ENCODE results near the gene MACROD1. TPM values are rescaled to one million over a fixed set of nuclear protein-coding genes. Genes with fewer than 3 reads are reported as not detected.

Gene MACROD1
- total RNA-seq, 2 donors from 2014 or later = 37.9 to 48.0 TPM

- no peak for DNase-seq
- ATAC-seq = no peak
- intact Hi-C loops (cut with DNase I) = no loop called here
Measured at GRCh38 chr11:64089493-64089892, 76.4 kb downstream of the MACROD1 start.

GRCh38 chr11:64089027-64089360 is 76.9 kb downstream of the MACROD1 start:
- intact Hi-C loops (cut with DNase I) = no loop called here
- no peak for ATAC-seq
- DNase-seq = no peak

GRCh38 chr11:64088162-64089026 is 77.5 kb downstream of the MACROD1 start:
- no peak for DNase-seq
- intact Hi-C loops (cut with DNase I) = no loop called here
- no peak for ATAC-seq

- ATAC-seq (peak in 1 of 2 donors; percentile 32), DNase-seq (no peak)
- intact Hi-C loops (cut with DNase I) = no loop called here
Measured at GRCh38 chr11:64086258-64087123, 79.4 kb downstream of the MACROD1 start.

GRCh38 chr11:64085906-64086257 is 80.0 kb downstream of the MACROD1 start:
- DNase-seq = no peak
- intact Hi-C loops (cut with DNase I) = no loop called here
- ATAC-seq = no peak

- intact Hi-C loops (cut with DNase I) = no loop called here
- no peak for ATAC-seq
- no peak for DNase-seq
Measured at GRCh38 chr11:64084951-64085710, 80.8 kb downstream of the MACROD1 start.

GRCh38 chr11:64084146-64084950 is 81.6 kb downstream of the MACROD1 start:
- DNase-seq (no peak), ATAC-seq (peak in 1 of 2 donors; percentile 12)
- intact Hi-C loops (cut with DNase I) = no loop called here

- intact Hi-C loops (cut with DNase I) = no loop called here
- ATAC-seq (peak in 1 of 2 donors; percentile 16), DNase-seq (no peak)
Measured at GRCh38 chr11:64083398-64084080, 82.4 kb downstream of the MACROD1 start.

- DNase-seq = no peak
- no peak for ATAC-seq
- intact Hi-C loops (cut with DNase I) = no loop called here
Measured at GRCh38 chr11:64081745-64082442, 84.0 kb downstream of the MACROD1 start.

- ATAC-seq (no peak), DNase-seq (no peak)
- intact Hi-C loops (cut with DNase I) = no loop called here
Measured at GRCh38 chr11:64080390-64080789, 85.5 kb downstream of the MACROD1 start.

- intact Hi-C loops (cut with DNase I) = no loop called here
- DNase-seq = no peak
- ATAC-seq = peak in 1 of 2 donors; percentile 19
Measured at GRCh38 chr11:64078905-64079304, 87.0 kb downstream of the MACROD1 start.

- DNase-seq (no peak), ATAC-seq (peak; percentile 6 to 25)
- intact Hi-C loops (cut with DNase I) = no loop called here
Measured at GRCh38 chr11:64078284-64078683, 87.6 kb downstream of the MACROD1 start.

- intact Hi-C loops (cut with DNase I) = no loop called here
- DNase-seq (no peak), ATAC-seq (no peak)
Measured at GRCh38 chr11:64077607-64078006, 88.3 kb downstream of the MACROD1 start.

- intact Hi-C loops (cut with DNase I) = no loop called here
- no peak for DNase-seq
- peak; percentile 35 to 54 for ATAC-seq
Measured at GRCh38 chr11:64076758-64077157, 89.2 kb downstream of the MACROD1 start.

GRCh38 chr11:64074239-64074638 is 91.7 kb downstream of the MACROD1 start:
- no peak for DNase-seq
- intact Hi-C loops (cut with DNase I) = no loop called here
- ATAC-seq = no peak

- intact Hi-C loops (cut with DNase I) = no loop called here
- ATAC-seq (no peak), DNase-seq (no peak)
Measured at GRCh38 chr11:64073542-64073941, 92.4 kb downstream of the MACROD1 start.

- DNase-seq (no peak), ATAC-seq (no peak)
- intact Hi-C loops (cut with DNase I) = no loop called here
Measured at GRCh38 chr11:64072871-64073270, 93.0 kb downstream of the MACROD1 start.

GRCh38 chr11:64072403-64072802 is 93.5 kb downstream of the MACROD1 start:
- intact Hi-C loops (cut with DNase I) = no loop called here
- DNase-seq (no peak), ATAC-seq (no peak)

All from left cardiac atrium (tissue), 4 donors.